NT2/D1 (cell line): ENCODE data around the gene TENM4.

Source experiments
- DNase-seq: peaks from one replicate; pipeline ENCODE4 v3.0.0-alpha.2; 2011; ENCODE audit warnings: low read depth, low spot score
- H3K27me3 ChIP-seq: 2 replicates; pipeline ENCODE4 v1.6.0; 2011; ENCODE audit warnings: mild to moderate bottlenecking; ENCODE audit not compliant: insufficient read length, insufficient read depth
- H3K36me3 ChIP-seq: 2 replicates; pipeline ENCODE4 v1.6.1; 2011; ENCODE audit warnings: mild to moderate bottlenecking, low read length, mixed read lengths; ENCODE audit not compliant: insufficient read depth, insufficient read length
- H3K4me1 ChIP-seq: 2 replicates; pipeline ENCODE4 v1.5.1; 2011; ENCODE audit not compliant: insufficient read depth, insufficient read length
- H3K4me3 ChIP-seq: 2 replicates; pipeline ENCODE4 v1.5.1; 2011; ENCODE audit warnings: low read depth; ENCODE audit not compliant: insufficient read length
- H3K9ac ChIP-seq: 2 replicates; pipeline ENCODE4 v1.6.0; 2011; ENCODE audit warnings: low read depth; ENCODE audit not compliant: insufficient read length
- H3K9me3 ChIP-seq: 2 replicates; pipeline ENCODE4 v1.5.1; 2011; ENCODE audit warnings: mild to moderate bottlenecking, low read length; ENCODE audit not compliant: insufficient read depth
- SUZ12 ChIP-seq: IDR thresholded peaks from 2 replicates; pipeline ENCODE4 v1.6.1; 2011; ENCODE audit not compliant: insufficient read length, insufficient read depth; ENCODE audit errors: extremely low read depth
- YY1 ChIP-seq: IDR thresholded peaks from 2 replicates; pipeline ENCODE4 v1.6.1; 2011; ENCODE audit not compliant: insufficient read length, insufficient read depth
- ZNF274 ChIP-seq: IDR thresholded peaks from 2 replicates; pipeline ENCODE4 v1.6.1; 2011; ENCODE audit warnings: mild to moderate bottlenecking, low read depth, low read length

The TENM4 gene

DNA sequence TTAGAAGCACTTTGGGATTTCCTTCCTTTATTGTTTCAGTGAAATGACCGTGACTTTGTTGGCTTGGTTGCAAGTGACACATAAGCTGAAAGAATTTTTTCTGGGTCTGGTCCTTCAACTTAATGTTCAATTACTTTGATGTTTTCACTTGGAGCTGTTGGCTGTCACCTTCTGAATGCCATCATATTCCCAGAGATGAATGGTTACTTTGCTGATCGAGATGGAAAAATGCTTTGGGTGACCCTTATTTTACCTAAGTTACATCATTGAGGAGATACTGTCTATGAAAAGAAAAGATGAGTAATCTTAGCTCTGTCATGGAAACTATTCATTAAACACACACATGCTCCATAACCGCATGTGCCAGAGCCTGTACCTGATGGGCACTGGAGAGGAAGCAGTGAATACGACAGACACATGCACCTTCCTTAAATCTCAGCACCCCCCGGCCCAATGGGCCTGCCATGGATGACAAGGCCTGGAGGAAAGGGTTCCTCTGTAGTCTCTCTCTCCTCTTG lies 76.9 kb downstream of the TENM4 start:
- Histone ChIP-seq H3K9me3 (no peaks in the 10 kb centered on the region), H3K4me1 (no peaks in the 10 kb centered on the region), H3K9ac (no peak overlapping the region), H3K27me3 (no peaks in the 10 kb centered on the region), H3K4me3 (no peak overlapping the region), H3K36me3 (no peaks in the 10 kb centered on the region)
- no peak for TF ChIP-seq SUZ12
- TF ChIP-seq ZNF274: no peak
- TF ChIP-seq YY1: no peak
- DNase-seq: no peak

GRCh38 chr11:79363256-79363655 lies 77.6 kb downstream of the TENM4 start:
- Histone ChIP-seq H3K4me3 (no peak overlapping the region), H3K36me3 (no peaks in the 10 kb centered on the region), H3K27me3 (no peaks in the 10 kb centered on the region), H3K9me3 (no peaks in the 10 kb centered on the region), H3K9ac (no peak overlapping the region), H3K4me1 (no peaks in the 10 kb centered on the region)
- no peak for DNase-seq
- TF ChIP-seq SUZ12 (no peak), YY1 (no peak), ZNF274 (no peak)

- TF ChIP-seq ZNF274 (no peak), YY1 (no peak), SUZ12 (no peak)
- Histone ChIP-seq H3K4me1 (no peaks in the 10 kb centered on the region), H3K9me3 (no peaks in the 10 kb centered on the region), H3K9ac (no peak overlapping the region), H3K4me3 (no peak overlapping the region), H3K36me3 (no peaks in the 10 kb centered on the region), H3K27me3 (no peaks in the 10 kb centered on the region)
- DNase-seq: no peak
Measured at GRCh38 chr11:79362821-79363220, 78.0 kb downstream of the TENM4 start.

GRCh38 chr11:79362206-79362757 lies 78.5 kb downstream of the TENM4 start:
- Histone ChIP-seq H3K27me3 (no peaks in the 10 kb centered on the region), H3K4me1 (no peaks in the 10 kb centered on the region), H3K4me3 (no peak overlapping the region), H3K9me3 (no peaks in the 10 kb centered on the region), H3K9ac (no peak overlapping the region), H3K36me3 (no peaks in the 10 kb centered on the region)
- DNase-seq: no peak
- TF ChIP-seq ZNF274: no peak
- no peak for TF ChIP-seq SUZ12

GRCh38 chr11:79358258-79358657 lies 82.6 kb downstream of the TENM4 start:
- Histone ChIP-seq H3K9ac (no peak overlapping the region), H3K36me3 (no peaks in the 10 kb centered on the region), H3K9me3 (no peaks in the 10 kb centered on the region), H3K4me3 (no peak overlapping the region), H3K4me1 (no peaks in the 10 kb centered on the region), H3K27me3 (no peaks in the 10 kb centered on the region)
- TF ChIP-seq SUZ12: no peak
- TF ChIP-seq YY1: no peak
- TF ChIP-seq ZNF274: no peak
- no peak for DNase-seq

DNA sequence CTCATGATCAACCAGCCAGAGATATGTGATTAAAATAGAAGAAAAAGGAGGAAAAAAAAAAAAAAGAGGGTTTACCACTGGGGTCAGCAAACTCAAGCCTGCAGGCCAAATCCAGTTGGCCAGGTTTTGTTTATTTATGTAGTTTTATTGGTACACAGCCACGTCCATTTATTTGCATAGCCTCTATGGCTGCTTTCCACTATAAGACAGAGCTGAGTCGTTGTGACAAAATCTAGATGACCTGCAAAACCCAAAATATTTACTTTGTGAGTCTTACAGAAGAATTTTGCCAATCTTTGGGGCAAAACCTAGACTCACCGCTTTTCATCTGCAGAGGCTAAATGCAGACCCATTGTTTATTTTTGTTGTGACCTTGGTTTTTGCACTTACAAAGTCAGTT lies 87.1 kb downstream of the TENM4 start:
- Histone ChIP-seq H3K27me3 (no peaks in the 10 kb centered on the region), H3K4me1 (no peaks in the 10 kb centered on the region), H3K9me3 (no peaks in the 10 kb centered on the region), H3K4me3 (no peak overlapping the region), H3K36me3 (no peaks in the 10 kb centered on the region), H3K9ac (no peak overlapping the region)
- TF ChIP-seq YY1 (no peak), SUZ12 (no peak), ZNF274 (no peak)
- DNase-seq: no peak

DNA sequence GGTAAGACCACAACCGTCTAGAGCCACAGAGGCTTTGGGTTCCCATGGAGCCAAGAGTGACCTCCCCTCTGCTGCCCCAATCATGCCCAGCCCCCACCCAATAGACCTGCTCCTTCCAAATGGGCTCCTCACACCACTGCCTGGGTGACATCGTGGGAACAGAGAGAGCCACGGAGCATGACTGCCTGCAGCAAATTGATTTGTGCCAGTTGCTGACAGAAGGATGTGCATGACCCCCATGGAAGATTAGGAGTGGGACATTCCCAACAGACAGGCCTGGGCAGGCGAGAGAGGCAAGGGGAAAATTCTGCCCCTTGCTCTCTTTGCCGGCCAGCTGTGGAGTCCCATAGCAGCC lies 88.5 kb downstream of the TENM4 start:
- Histone ChIP-seq H3K9ac (no peak overlapping the region), H3K4me1 (no peaks in the 10 kb centered on the region), H3K9me3 (no peaks in the 10 kb centered on the region), H3K4me3 (no peak overlapping the region), H3K36me3 (no peaks in the 10 kb centered on the region), H3K27me3 (no peaks in the 10 kb centered on the region)
- TF ChIP-seq YY1: no peak
- no peak for TF ChIP-seq SUZ12
- no peak for TF ChIP-seq ZNF274
- DNase-seq: no peak
